ENCODE results near the gene ING4. TPM values are rescaled to one million over a fixed set of nuclear protein-coding genes. Genes with fewer than 3 reads are reported as not detected.

Gene ING4
- total RNA-seq, 4 donors from 2014 or later, result 25.2 to 180 (median 62.0) TPM

- Histone ChIP-seq H3K27me3 (peaks cover 0 to 4% of the 10 kb centered on the region in 2 donors), H3K27ac (peak overlapping the region; percentile 24 to 50), H3K36me3 (no peaks in the 10 kb centered on the region), H3K9me3 (no peaks in the 10 kb centered on the region), H3K4me3 (no peak overlapping the region), H3K4me1 (peaks cover 6 to 8% of the 10 kb centered on the region in 2 donors)
- TF ChIP-seq, protein P1, sequence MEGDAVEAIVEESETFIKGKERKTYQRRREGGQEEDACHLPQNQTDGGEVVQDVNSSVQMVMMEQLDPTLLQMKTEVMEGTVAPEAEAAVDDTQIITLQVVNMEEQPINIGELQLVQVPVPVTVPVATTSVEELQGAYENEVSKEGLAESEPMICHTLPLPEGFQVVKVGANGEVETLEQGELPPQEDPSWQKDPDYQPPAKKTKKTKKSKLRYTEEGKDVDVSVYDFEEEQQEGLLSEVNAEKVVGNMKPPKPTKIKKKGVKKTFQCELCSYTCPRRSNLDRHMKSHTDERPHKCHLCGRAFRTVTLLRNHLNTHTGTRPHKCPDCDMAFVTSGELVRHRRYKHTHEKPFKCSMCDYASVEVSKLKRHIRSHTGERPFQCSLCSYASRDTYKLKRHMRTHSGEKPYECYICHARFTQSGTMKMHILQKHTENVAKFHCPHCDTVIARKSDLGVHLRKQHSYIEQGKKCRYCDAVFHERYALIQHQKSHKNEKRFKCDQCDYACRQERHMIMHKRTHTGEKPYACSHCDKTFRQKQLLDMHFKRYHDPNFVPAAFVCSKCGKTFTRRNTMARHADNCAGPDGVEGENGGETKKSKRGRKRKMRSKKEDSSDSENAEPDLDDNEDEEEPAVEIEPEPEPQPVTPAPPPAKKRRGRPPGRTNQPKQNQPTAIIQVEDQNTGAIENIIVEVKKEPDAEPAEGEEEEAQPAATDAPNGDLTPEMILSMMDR (IDR thresholded peaks at IDR 0.05), result no peak
- intact Hi-C loops (cut with DNase I; ENCODE audit: low total_unique reads), result no loop called here
- peak in 1 of 2 donors; percentile 34 for DNase-seq
Measured at GRCh38 chr12:6615802-6616201, 47.1 kb downstream of the ING4 start.

DNA sequence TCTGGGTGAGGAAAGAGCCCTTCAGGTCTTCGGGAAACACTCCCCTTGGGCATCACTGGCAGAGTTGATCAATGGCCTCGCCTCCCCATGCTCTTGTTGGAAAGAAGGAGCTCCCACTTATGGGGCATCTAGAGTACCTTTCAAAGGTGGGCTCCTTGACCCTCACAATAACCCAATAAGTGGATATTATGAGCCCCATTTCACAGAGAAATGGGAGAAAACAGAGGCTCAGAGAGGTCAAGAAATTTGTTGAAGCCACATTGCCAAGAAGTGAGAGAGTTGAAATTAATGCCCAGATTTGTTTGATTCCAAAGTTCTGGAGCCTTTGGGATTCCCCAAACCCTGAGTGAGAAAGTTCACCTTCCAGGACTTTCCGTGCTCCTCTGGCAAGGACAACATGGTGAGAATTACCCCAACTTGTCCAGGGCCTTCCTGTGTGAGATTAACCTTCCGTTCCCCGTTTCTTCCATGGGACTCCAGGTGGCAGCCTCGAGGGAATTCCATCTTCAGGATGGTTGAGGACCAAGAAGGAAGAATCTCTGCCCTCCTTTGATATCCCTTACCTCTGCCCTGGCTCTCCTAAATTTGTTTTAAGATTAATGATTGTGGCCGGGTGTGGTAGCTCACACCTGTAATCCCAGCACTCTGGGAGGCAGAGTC, 48.3 kb downstream of the ING4 start:
- H3K36me3 ChIP-seq, result no peaks in the 10 kb centered on the region
- H3K27me3 ChIP-seq, result no peaks in the 10 kb centered on the region
- peak overlapping the region; percentile 90 to 95 for H3K27ac ChIP-seq
- no peaks in the 10 kb centered on the region for H3K9me3 ChIP-seq
- peaks cover 6 to 8% of the 10 kb centered on the region in 2 donors for H3K4me1 ChIP-seq
- no peak overlapping the region for H3K4me3 ChIP-seq
- TF ChIP-seq, protein P1 (IDR thresholded peaks at IDR 0.05), result no peak
- TF ChIP-seq POLR2A (IDR thresholded peaks at IDR 0.05), result no peak
- no peak for DNase-seq
- intact Hi-C loops (cut with DNase I; ENCODE audit: low total_unique reads), result no loop called here

GRCh38 chr12:6613776-6614512, 49.0 kb downstream of the ING4 start:
- Histone ChIP-seq H3K9me3 (no peaks in the 10 kb centered on the region), H3K4me3 (no peak overlapping the region), H3K36me3 (no peaks in the 10 kb centered on the region), H3K27me3 (no peaks in the 10 kb centered on the region), H3K4me1 (peaks cover 6 to 8% of the 10 kb centered on the region in 2 donors), H3K27ac (peak overlapping the region; percentile 90 to 95)
- TF ChIP-seq, protein P1 (IDR thresholded peaks at IDR 0.05), result peak in 2 of 4 experiments; percentile 7 to 8
- peak in 1 of 2 donors; percentile 47 for TF ChIP-seq POLR2A (IDR thresholded peaks at IDR 0.05)
- intact Hi-C loops (cut with DNase I; ENCODE audit: low total_unique reads), result no loop called here
- DNase-seq, result peak; percentile 93 to 96

- no peaks in the 10 kb centered on the region for H3K27me3 ChIP-seq
- H3K4me3 ChIP-seq, result peak overlapping the region in 1 of 2 donors; percentile 7
- H3K4me1 ChIP-seq, result peaks cover 7 to 8% of the 10 kb centered on the region in 2 donors
- H3K9me3 ChIP-seq, result no peaks in the 10 kb centered on the region
- intact Hi-C loops (cut with DNase I; ENCODE audit: low total_unique reads), result no loop called here
- peak overlapping the region; percentile 90 to 95 for H3K27ac ChIP-seq
- TF ChIP-seq, protein P1 (IDR thresholded peaks at IDR 0.05), result peak in 1 of 4 experiments; percentile 29
- TF ChIP-seq POLR2A (IDR thresholded peaks at IDR 0.05), result no peak
- H3K36me3 ChIP-seq, result no peaks in the 10 kb centered on the region
- DNase-seq, result peak; percentile 87 to 89
Measured at GRCh38 chr12:6613015-6613775, 49.7 kb downstream of the ING4 start.

Measured in uterus (tissue), 4 donors.